ENCODE results near the gene NPC1. TPM values are rescaled to one million over a fixed set of nuclear protein-coding genes. Genes with fewer than 3 reads are reported as not detected.

Gene NPC1
- total and polyA plus RNA-seq, 2 of the 8 experiments (the other 6 are each of a cell fraction or from before 2014, with no cell fraction given), result 34.1 to 39.5 TPM

GRCh38 chr18:23586249-23587196 is at the start of gene NPC1 (continued):
- no peak for TF ChIP-seq ATF2 (IDR thresholded peaks at IDR 0.05; ENCODE audit: low read length)
- no peak for TF ChIP-seq RXRA (IDR thresholded peaks at IDR 0.05; ENCODE audit: insufficient read depth, low read depth, low read length)
- TF ChIP-seq GABPA (IDR thresholded peaks at IDR 0.05; ENCODE audit: borderline replicate concordance, insufficient read depth, low read length), result no peak
- TF ChIP-seq TCF12 (IDR thresholded peaks at IDR 0.05; ENCODE audit: low read depth, low read length), result no peak
- TF ChIP-seq EGR1 (IDR thresholded peaks at IDR 0.05; ENCODE audit: borderline replicate concordance, low read depth, low read length), result 0 out of 2 replicates have a peak, but pooled peaks have one; percentile 7
- peak; percentile 45; the same call in 1 of the 2 replicates for TF ChIP-seq JUND (IDR thresholded peaks at IDR 0.05; ENCODE audit: low read length)
- TF ChIP-seq KDM1A (IDR thresholded peaks at IDR 0.05; ENCODE audit: borderline replicate concordance, low read length), result no peak
- TF ChIP-seq MAX (IDR thresholded peaks at IDR 0.05), result peak; percentile 82
- TF ChIP-seq CTCF (IDR thresholded peaks at IDR 0.05; ENCODE audit: control extremely low read depth in 1 of 3, insufficient read depth in 1 of 3, low read depth in 1 of 3, low read length in 3 of 3), result peak; percentile 70 to 85 (median 71)
- TF ChIP-seq FOSL1 (IDR thresholded peaks at IDR 0.05; ENCODE audit: insufficient read depth, low read depth, low read length), result no peak
- peak; percentile 38; the same call in 1 of the 2 replicates for TF ChIP-seq NRF1 (IDR thresholded peaks at IDR 0.05; ENCODE audit: low read depth, low read length)
- 0 out of 4 replicates have a peak, but pooled peaks have one; percentile 14 to 62 for TF ChIP-seq HDAC2 (IDR thresholded peaks at IDR 0.05; ENCODE audit: borderline replicate concordance in 1 of 2, low read depth in 2 of 2, low read length in 2 of 2)
- TF ChIP-seq TEAD4 (IDR thresholded peaks at IDR 0.05; ENCODE audit: low read depth, low read length), result no peak
- no peak for TF ChIP-seq SP2 (IDR thresholded peaks at IDR 0.05; ENCODE audit: low read length)
- TF ChIP-seq SAP30 (IDR thresholded peaks at IDR 0.05; ENCODE audit: insufficient read depth, insufficient replicate concordance, low read length), result peak; percentile 62
- TF ChIP-seq GTF2F1 (IDR thresholded peaks at IDR 0.05; ENCODE audit: borderline replicate concordance, low read depth, low read length), result no peak
- no peak for TF ChIP-seq ZNF274 (IDR thresholded peaks at IDR 0.05; ENCODE audit: borderline replicate concordance, extremely low read depth, low read length)
- TF ChIP-seq TBP (IDR thresholded peaks at IDR 0.05; ENCODE audit: low read depth, low read length), result peak; percentile 32

All from H1 (cell line).